ENCODE measurements around the gene NUB1.

Gene NUB1

DNA sequence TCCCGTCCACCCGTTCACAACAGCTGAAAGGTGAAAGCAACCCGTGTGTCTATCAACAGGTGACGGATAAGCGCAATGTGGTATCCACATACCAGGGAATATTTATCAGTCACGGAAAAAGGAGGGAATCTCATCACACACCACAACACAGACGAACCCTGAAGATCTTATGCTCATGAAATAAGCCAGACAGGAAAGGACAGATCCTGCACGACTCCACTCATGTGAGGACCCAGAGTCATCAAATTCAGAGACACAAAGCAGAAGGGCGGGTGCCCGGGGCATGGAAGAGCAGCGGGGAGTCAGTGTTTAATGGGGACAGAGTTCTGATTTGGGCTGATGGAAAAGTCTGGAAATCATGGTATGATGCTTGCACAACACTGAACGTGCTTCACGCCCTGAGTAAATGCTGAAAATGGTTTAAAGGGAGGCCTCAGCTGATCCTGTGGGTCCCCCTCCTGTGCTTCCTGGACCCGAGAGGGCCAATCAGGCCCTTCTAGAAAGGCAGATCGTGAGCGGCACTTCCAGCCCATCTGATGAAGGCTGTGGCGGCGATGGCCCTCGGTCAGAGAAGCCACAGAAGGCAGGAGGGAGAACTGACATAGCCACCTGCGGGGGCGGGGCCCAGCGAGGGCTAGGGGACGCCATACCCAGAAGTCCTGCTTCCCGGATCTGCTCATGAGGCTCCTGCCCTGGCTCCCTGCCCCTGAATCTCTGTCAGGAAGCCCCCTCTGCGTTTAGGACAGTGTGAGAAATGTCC lies 49.2 kb downstream of the NUB1 start:
- DNase-seq, result no peak

DNA sequence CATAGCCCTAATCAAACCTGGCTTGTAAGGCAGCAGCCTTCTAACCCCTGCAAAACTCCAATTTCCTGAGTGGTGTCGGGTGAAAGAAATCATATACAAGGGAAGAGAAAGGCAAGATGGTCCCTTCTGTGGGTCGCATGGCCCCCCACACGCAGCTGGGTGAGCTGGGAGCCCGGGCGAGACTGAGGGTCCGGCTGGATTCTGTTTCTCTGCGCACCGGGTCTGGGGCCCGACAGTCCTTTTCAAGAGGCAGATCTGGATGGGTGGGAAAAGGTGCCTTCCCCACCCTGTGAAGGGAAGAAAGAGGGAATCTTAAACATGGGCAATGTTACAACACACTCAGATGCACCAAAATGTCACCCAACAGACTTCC lies 49.7 kb downstream of the NUB1 start:
- no peak for DNase-seq

DNA sequence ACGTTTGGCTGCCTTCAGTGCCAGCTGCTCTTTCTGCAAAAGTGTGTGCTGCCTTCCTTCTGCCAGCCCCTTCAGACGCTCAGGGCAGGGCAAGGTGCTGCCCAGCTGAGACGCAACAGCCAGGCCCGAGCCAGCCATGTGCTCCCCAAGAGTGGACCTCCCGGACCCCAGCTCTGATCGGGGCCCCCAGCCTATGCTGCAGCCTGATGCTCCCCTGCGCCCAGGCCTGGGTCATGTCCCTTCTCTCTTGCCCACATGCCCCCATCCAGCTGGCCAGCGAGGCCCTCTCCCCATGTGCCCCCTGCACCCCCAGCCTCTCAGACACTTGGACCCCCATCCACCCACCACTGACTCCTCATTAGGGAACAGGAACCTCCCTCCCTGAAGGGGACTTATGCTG lies 50.4 kb downstream of the NUB1 start:
- no peak for DNase-seq

DNA sequence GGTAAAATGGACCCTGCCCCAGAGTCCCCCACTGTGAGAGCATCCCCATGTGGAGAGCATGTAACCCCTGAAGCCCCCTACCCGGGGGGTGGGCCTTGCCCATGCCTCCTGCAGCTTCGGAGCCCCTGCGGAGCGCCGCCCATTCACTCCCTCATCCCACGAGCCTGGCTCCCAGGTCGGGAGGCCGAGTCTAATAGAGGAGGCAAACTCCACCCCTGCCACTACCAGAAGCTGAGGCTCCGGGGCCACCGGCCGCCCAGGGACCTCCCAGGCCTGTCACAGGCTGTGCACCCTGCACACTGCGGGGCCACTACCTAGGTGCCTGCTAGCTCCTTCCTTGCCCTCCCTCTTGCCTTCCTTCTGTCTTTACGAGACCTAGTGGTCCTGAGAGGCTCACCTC lies 50.8 kb downstream of the NUB1 start:
- no peak for DNase-seq

DNA sequence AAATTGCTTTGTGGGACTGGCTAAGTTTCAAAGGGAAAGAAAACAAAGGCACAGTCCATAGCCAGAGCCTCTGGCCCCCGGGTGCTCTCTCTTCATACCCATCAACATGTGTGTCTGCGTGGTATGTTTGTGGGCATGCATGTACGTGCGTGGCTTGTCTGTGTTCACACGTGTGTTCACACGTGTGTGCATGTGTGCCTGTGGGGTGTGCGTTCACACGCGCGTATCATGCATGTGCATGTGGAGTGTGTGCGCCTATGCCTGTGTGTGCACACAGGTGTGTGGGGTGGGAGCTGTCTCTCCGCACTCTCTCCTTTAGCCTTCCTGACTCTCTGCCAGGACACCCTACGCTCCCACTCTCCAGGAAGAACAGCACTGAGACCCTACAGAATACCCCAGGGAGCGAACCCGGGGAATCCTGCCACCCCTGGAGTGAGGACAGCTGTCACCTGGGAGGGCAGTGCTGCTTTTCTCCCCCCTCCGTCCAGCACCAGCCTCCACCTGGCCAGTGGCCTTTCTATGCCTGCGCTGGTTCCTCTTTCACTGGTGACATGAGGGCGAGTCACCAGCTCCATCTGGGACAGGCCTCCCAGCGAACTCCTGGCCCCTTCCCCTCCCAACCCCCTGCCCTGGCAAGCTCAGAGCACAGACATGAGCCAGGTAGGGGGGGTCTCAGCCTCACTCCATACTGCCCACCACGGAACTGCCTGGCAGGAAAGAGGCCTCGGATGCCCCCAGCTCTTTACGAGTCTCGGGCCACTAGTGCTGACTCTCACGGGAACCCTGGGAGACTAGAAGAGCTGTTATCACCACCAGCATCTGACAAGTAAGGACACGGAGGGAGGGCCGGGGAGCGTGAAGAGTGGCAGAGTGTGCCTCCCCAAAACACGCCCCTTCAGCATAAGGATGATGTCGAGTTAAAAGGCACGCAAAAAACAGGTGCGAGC lies 51.7 kb downstream of the NUB1 start:
- DNase-seq, result no peak

DNA sequence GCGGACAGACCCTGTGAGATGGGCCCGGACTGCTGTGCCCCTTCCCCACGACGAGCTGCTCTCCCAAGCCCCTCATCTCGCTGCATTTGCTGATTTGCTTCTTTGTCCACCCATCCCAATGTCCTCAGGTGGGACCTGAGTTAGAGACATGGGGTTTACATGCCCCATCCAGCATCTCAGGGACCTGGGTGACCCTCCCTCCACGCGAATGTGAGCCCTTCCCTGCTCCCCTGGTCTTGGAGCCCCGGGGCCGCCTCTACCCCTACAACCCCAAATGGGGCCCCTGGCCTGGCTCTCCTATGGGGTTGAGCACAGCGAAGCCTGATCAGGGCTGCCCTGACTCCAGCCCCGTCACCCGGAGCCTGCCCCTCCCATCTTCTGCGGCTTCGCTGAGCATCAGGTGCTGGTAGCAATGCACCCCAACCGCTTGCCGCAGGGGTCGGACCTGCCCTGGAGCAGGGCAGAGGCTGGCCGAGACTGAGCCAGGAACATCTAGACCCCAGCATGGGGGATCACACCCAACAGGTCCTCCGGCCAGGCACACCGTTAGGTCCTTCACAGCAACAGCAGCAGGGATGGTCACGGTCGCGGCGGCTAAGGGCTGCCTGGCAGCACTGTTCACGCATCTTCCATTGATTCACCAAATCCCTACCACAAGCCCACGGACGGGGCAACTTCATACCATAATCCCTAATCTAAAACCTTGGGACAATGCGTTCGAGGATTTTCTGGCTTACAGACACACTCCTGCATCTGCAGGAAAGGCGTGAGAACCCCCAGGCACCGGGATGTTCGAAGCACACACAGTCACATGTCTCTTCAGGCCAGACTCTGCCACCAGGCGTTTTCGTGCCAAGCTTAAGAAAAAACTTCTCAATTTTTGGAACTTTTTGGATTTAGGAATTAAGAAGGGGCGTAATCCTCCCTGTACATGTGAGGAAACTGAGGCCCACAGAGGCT lies 52.7 kb downstream of the NUB1 start:
- no peak for DNase-seq

DNA sequence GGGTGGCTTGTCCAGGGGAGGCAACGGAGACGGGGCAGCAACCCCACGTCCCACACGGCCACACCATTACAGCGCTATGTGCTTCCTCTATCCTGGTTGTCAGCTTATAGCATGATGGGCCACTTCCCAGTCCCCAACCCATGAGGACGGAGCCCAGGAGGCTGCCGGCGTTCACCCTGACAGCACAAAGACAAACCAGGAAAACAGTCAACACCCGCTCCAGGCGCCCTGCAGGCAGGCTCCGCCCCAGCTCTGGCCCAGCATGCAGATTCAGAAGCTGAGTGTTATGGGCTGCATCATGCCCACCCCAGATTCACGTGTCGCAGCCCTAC lies 53.4 kb downstream of the NUB1 start:
- DNase-seq, result no peak

DNA sequence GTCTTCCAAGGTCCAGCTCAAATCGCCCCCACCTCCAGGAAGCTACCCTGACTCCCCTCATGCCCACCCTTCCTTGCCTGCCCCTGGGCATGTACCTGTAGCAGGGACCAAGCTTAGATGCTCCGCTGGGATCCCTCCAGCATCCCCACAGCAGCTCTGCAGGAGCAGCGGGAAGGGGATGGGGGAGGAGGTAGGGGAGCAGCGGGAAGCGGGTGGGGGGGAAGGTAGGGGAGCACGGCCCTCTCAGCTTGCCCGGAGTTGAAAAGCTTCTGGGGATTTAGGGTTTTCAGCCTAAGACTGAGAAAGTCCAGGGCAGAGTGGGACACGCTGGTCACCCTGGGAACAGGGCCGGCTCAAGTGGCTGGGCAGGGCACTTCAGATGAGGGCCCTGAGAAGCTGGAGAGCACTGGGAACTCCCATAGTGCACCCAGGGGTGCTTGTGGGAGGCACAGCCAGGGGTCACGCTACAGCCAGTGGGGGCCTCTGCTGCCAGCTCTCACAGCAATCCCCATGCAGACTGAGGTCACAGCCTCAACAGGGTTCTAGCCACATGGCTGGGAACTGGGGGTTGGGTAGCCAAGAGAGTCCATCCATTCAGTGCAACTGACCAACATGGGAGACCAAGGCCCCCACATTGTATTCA lies 54.8 kb downstream of the NUB1 start:
- no peak for DNase-seq

DNA sequence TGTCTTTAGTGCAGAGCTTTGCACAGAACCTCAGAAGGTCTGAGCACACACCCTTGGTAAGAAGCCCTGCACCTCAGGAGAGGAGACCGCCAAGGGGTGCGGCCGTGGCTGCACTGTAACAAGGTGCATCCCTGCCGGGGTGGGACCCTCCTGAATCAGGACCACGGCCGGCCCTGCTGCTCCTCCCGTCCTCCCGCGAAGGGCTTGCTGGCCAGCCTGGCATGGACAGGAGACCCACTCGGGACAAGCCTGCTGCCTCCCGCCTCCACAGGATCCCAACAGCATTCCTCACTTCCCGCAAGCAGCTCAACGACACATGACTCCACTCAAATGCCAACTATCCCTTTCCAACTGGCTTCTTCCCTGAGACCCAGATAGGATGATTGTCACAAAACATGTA lies 55.4 kb downstream of the NUB1 start:
- DNase-seq, result no peak

DNA sequence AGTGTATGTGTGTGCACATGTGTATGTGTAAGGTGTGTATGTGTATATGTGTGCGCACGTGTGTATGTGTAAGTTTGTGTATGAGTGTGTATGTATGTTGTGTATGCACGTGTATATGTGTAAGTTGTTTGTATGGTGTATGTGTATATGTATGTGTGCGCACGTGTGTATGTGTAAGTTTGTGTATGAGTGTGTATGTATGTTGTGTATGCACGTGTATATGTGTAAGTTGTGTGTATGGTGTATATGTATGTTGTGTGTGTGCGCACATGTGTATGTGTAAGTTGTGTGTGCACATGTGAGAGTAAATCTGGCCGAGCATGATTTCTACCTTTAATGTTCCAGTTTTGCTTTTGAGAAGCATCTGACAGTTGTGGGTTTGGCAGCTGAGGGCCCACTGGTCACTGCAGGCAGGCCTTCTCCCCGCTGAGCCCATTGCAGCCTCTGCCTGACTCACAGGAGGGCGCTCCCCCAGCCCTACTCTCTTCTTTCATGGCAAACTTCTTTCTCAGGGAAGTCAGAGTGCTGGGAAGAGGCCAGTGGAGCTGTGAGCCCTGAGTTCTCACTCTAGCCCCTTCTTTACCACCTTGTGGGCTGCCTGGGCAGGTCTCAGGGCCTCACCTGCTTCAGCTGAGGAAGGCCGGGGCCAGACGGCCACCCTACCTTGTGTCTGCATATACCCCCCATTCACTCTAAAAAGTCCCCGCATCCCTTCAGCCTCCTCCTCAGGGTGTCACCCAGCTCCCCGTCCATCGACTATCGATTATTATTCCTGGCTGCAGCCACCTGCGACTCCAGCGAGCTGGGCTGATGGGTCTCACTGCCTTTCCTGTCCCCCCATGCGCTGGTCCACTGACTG lies 57.1 kb downstream of the NUB1 start:
- no peak for DNase-seq

DNA sequence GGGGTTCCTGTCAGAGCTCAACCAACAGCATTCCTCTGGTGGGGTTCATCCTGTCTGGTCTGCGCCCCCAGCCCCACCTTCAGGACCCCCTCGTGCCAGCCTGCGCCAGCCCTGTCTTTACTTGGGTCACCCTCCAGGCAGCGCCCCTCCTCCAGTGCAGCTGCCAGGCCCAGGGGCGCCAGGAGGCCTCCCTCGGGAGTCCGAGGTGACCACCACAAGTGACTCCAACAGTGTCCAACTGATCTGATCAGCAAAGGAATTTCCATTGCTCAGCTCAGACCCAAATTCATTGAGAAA lies 57.6 kb downstream of the NUB1 start:
- DNase-seq, result no peak

DNA sequence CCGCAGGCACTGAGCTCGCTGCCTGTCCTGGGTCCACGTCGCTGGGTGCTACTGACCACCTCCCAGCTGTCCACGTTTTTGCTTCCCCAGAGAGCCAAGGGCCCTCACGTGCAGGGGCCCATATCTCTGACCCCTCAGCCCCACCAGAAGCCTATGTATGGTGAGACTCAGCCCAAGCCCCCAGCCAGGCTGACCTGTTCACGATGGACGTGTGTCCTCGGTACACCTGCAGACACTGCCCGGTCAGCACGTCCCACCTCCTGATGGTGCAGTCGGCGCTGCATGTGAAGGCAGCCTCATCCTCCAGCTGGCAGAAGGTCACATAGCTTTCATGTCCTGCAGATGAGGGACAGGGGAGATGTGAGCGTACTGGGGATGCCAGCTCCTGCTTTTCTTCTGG lies 58.3 kb downstream of the NUB1 start:
- DNase-seq, result no peak

DNA sequence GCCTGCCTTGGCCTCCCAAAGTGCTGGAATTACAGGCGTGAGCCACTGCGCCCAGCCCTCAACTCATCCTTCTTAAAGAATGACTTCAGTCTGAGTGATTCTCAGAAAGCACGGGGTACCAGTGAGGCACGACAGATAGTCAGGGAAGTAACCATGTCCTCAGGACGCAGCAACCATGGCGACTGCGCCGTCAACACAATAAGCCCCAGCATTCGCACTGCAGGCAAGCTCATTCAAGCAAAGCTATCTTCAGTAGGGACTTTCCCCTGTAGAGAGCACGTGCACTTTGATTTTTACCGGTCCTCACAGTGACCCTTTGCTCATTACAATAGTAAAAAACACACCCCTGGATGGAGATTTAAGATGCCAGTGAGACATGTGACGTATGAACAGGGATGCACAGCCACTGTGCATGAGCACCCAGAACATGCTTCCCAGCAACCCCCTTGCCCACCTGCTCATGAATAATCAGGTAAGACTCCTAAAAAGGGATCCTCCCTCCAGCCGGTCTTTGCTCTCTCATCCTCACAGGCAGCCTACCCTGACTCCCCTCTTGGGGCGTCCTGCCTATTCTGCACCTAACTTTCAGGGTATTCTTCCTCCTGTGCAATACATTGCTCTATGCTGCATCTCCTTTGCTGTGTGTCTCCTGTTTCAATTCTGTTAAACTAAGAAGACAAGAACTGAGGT lies 59.2 kb downstream of the NUB1 start:
- no peak for DNase-seq

DNA sequence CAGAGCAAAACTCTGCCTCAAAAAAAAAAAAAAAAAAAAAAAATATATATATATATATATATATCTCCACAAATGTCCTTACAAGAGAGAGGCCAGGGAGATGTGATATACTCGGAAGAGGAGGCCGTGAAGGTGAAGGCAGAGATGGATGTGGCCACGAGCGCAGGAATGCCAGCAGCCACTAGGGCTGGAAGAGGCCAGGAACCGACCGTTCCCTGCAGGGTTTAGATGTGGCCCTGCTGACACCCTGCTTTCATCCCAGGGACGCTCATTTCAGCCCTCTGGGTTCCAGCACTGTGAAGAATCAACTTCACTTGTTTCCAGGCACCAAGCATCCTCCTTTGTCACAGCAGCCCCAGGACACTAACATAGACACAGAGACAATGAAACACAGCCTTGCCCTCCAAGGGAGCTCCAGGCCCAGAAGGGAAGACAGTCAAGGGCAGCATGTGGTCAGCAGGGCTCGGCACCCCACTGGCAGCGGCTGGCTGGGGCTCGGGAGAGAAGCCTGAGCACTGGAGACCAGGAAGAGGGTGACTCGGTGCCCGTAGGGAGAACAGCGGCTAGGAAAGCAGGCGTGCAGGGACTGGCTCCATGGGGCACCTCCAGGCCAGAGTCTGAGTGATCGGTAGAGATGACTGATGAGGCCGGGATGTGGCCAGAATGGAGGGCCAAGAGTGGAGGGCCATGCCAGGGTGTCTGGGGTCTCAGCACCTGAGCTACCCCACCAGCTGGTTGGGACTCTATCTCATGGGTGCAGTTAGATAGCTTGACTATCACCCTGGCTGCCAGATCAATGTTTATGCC lies 60.6 kb downstream of the NUB1 start:
- no peak for DNase-seq

DNA sequence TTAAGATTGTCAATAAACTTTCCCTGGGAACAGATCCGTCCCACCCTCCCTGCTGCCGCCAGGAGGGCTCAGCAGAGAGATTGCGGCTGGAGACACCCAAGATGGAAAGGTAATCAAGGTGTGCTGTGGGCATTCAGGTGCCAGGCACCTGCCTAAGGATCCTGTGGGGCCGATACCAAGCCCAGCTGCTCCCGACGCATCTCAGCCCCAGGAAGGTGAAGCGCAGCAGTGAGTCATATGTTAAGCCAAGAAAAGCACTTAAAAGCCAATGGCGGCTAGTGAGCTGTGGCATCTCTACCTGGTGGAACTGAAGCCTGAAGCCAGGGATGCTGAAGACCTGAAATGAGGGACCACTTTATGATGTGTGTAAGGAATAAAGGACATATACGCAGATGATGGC lies 62.2 kb downstream of the NUB1 start:
- no peak for DNase-seq

DNA sequence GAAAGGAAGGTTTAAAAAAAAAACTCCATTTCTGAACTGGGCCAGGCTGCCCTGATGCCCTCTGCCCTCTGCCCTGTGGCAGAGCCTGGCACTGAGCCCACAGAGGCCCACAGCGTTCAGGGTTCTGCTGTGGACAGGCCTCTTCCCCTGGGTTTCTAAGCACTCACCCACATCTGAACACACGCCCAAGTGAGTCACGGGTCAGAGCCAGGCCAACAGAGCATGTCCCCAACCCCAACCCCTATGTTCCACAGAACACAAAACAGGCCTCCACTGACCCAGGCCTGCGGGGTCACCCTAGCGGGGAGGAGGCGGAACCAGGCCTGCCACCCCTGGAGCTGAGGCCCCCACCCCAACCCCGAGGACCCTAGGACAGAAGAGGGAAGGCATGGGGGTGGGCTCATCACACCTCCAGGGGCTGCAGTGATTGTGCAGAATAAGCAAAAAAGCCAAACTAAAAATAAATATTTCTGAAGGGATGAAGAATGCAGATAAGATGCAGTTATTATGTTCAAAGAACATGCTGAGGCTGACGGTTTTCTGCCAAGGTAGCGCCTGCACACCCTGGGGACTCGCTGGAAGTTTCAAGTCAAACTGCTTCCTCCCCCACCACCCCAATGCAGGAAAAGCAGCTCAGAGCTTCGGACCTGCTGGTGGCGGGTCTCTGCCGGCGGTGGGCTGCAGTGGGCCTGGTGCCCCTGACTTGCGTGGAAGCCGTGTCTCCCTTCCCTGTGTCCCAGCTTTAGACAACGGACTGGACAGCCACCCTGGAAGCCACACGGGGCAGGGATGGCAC lies 62.8 kb downstream of the NUB1 start:
- no peak for DNase-seq

DNA sequence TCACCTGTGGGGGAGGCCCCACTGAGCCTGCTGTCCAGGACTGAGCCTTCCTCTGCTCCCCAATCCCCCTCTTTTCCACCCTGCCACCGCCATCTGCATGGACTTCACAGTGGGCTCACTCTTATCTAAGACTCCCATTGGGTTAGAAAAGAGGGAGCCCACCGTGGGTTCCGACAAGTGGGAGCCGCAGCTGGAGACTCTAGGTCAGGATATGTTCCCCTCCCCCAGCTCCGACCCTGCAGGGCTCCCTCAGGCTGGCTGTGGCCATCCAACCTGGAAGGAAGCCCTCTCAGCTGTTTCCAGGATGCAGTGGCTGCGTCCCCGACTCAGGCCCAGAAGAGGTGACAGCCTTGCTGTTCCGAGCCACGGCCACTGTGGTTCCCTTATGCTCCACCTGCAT lies 63.4 kb downstream of the NUB1 start:
- no peak for DNase-seq

DNA sequence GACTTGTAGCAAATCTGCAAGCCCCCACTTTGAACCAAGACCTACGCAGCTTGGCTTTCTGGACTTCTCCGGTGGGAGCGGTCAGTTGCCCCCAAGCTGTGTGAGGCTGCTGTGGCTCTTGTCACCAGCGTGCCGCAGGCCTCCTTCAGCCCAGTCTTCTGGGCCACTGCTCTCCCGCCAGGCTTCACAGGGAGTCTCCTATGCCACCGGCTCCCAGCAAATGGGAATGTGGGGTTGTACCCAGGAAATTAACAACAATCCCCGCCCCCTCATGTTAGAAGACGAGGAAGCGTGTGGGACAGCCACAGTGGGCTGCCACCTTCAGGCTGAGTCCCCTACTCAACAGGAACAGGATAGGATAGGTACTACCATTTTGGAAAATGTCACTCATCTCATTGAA lies 64.0 kb downstream of the NUB1 start:
- no peak for DNase-seq

DNA sequence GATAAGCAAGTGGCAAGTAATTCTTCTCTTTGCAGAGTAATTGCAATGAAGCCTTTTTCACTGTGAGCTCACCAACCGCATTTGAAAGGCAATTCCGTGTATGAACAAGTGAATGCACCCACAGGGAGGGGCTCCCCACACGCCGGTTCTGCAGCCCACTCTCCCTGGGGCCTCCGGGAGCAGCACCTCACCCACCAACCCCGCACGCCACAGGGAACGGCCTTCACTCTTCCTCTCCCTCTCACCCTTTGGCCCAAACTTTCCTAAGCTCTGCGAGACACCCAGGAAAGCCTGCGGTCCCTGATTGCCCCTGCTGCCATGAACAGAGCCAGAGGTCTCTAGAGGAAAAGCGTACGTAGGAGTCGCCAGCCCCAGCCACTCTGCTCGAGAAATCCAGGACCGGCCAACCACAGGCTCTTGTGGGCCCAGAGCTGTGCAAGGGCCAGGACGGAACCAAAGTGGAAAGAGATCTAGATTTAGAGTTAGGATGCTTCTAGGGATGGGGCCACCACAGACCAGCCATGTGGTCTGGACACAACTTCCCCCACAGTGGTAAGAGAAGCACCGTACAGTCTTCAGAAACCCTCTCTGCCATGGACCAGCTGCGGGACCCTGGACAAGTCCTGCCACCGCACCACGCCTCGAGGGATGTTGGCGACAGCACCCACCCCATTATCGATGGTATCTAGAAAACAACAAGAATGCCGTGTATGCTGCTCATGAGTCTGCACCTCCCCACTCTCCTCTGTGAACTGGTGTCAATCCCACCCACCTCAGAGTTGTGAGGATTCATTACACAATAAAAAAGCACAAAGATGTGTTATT lies 64.7 kb downstream of the NUB1 start:
- no peak for DNase-seq

Measured in activated naive CD4-positive, alpha-beta T cell treated with anti-CD3 and anti-CD28 coated beads, Interleukin-2, amount 50 U/mL, for 16 hours (primary cell).